A549 (cell line): ENCODE data around the gene SASH1. TPM values are rescaled to one million over a fixed set of nuclear protein-coding genes. Genes with fewer than 3 reads are reported as not detected.

Source experiments
- ATAC-seq, 2 experiments: fragments of 200-7000 bp in 1 of 2; fragments of >200 bp in 1 of 2; cut with Nextera tagmentation in 1 of 2; cut with Tn5 transposase in 1 of 2; 3 replicates each; pipeline versions ENCODE4 v1.8.0 to v1.9.1; 2018 to 2020; ENCODE audit warnings: mild to moderate bottlenecking in 1 of 2, moderate library complexity in 1 of 2
- CTCF ChIA-PET: fragments of 300-600 bp; sonication (Branson Sonifier 250); formaldehyde crosslinking; extraction: SDS; loops from one replicate; lab custom pipeline; 2021; ENCODE audit warnings: antibody characterized with exemption, inconsistent platforms; lab: Yijun Ruan, JAX
- POLR2A ChIA-PET: fragments of 350-600 bp; formaldehyde crosslinking; extraction: SDS; loops from one replicate; lab custom pipeline; 2021; ENCODE audit warnings: antibody characterized with exemption, inconsistent platforms; lab: Yijun Ruan, JAX
- DNase-seq, 2 experiments: peaks; one replicate each; pipeline versions ENCODE4 v3.0.0 to v3.0.0-alpha.2; 2011 to 2016; ENCODE audit warnings: low read depth in 1 of 2, low spot score in 1 of 2
- FAIRE-seq: peaks from 2 replicates; lab custom pipeline; 2011; peaks lifted over from hg19 to GRCh38; lab: Jason Lieb, UNC
- H3K27ac ChIP-seq, 2 experiments: fragments of >200 bp; sonication (Bioruptor Twin); formaldehyde crosslinking; 3 replicates each; pipeline ENCODE4 v1.5.1; 2016 to 2017
- H3K4me1 ChIP-seq: fragments of >200 bp; sonication (Bioruptor Twin); formaldehyde crosslinking; 3 replicates; pipeline ENCODE4 v1.6.1; 2016
- H3K4me2 ChIP-seq: fragments of >200 bp; sonication (Bioruptor Twin); formaldehyde crosslinking; 3 replicates; pipeline ENCODE4 v1.6.1; 2016
- H3K4me3 ChIP-seq: fragments of >200 bp; sonication (Bioruptor Twin); formaldehyde crosslinking; 3 replicates; pipeline ENCODE4 v1.5.1; 2016
- H3K9me3 ChIP-seq: fragments of >200 bp; sonication (Bioruptor Twin); formaldehyde crosslinking; 3 replicates; pipeline ENCODE4 v1.6.1; 2016
- CHD4 ChIP-seq: fragments of 200-600 bp; sonication (generic); IDR thresholded peaks from 2 replicates; pipeline ENCODE4 v1.6.1; 2016; ENCODE audit warnings: antibody characterized with exemption, mild to moderate bottlenecking, borderline replicate concordance
- EHMT2 ChIP-seq: fragments of 200-600 bp; sonication (generic); IDR thresholded peaks from 2 replicates; pipeline ENCODE4 v1.6.1; 2016; ENCODE audit warnings: antibody characterized with exemption, low read depth, mild to moderate bottlenecking, moderate library complexity
- ELK1 ChIP-seq: fragments of 150-350 bp; IDR thresholded peaks from 2 replicates; pipeline ENCODE4 v1.6.1; 2014; ENCODE audit warnings: low read depth, mild to moderate bottlenecking, low read length
- ESRRA ChIP-seq: fragments of 150-350 bp; IDR thresholded peaks from 2 replicates; pipeline ENCODE4 v1.6.1; 2014; ENCODE audit warnings: mild to moderate bottlenecking, low read length, borderline replicate concordance
- FOXS1 ChIP-seq: fragments of 250-450 bp; sonication (Bioruptor Pico); IDR thresholded peaks from 2 replicates; pipeline ENCODE4 v1.5.0; 2020; ENCODE audit warnings: mild to moderate bottlenecking, moderate library complexity
- HDAC2 ChIP-seq: fragments of 200-600 bp; sonication (generic); IDR thresholded peaks from 2 replicates; pipeline ENCODE4 v1.6.1; 2016
- HES2 ChIP-seq: fragments of >200 bp; sonication (Bioruptor Twin); formaldehyde crosslinking; IDR thresholded peaks from 2 replicates; pipeline ENCODE4 v1.6.1; 2016
- HEYL ChIP-seq: fragments of 250-450 bp; sonication (Bioruptor Pico); IDR thresholded peaks from 2 replicates; pipeline ENCODE4 v1.8.0; 2021; ENCODE audit warnings: mild to moderate bottlenecking, moderate library complexity
- HOXB13 ChIP-seq: fragments of 250-450 bp; sonication (Bioruptor Pico); IDR thresholded peaks from 2 replicates; pipeline ENCODE4 v1.5.0; 2020; ENCODE audit warnings: low read depth, mild to moderate bottlenecking, moderate library complexity
- JUNB ChIP-seq: fragments of >200 bp; sonication (Bioruptor Twin); formaldehyde crosslinking; IDR thresholded peaks from 2 replicates; pipeline ENCODE4 v1.6.1; 2016
- KDM1A ChIP-seq: fragments of 200-600 bp; sonication (generic); IDR thresholded peaks from 2 replicates; pipeline ENCODE4 v1.6.1; 2016; ENCODE audit warnings: low read depth, mild to moderate bottlenecking
- NPAS2 ChIP-seq: fragments of 250-450 bp; sonication (Bioruptor Pico); IDR thresholded peaks from 2 replicates; pipeline ENCODE4 v1.8.0; 2022; ENCODE audit warnings: mild to moderate bottlenecking, moderate library complexity, borderline replicate concordance
- RAD21 ChIP-seq, 2 experiments: fragments of >200 bp in 1 of 2; sonication (Bioruptor Twin) in 1 of 2; formaldehyde crosslinking in 1 of 2; IDR thresholded peaks in 1 of 2; conservative IDR thresholded peaks in 1 of 2; 2 replicates in 1 of 2; 3 replicates in 1 of 2; pipeline ENCODE4 v1.6.1; 2012 to 2018; ENCODE audit warnings: inconsistent platforms in 1 of 2
- RARB ChIP-seq: fragments of 250-450 bp; sonication (Bioruptor Pico); IDR thresholded peaks from 2 replicates; pipeline ENCODE4 v1.8.0; 2021; ENCODE audit warnings: mild to moderate bottlenecking, moderate library complexity
- SREBF2 ChIP-seq: fragments of 450-650 bp; IDR thresholded peaks from 2 replicates; pipeline ENCODE4 v1.6.1; 2014; ENCODE audit warnings: mild to moderate bottlenecking, moderate library complexity
- TP53 ChIP-seq: fragments of 250-450 bp; sonication (Bioruptor Pico); IDR thresholded peaks from 2 replicates; pipeline ENCODE4 v1.5.0; 2021; ENCODE audit warnings: mild to moderate bottlenecking, moderate library complexity
- WGBS: methylation state at CpG from one replicate; pipeline ENCODE4 v1.1.6; 2017; ENCODE audit errors: missing lambda C conversion rate; 5-methylcytosine and 5-hydroxymethylcytosine counted together
- polyA plus RNA-seq, 4 experiments: library from polyadenylated mRNA; depleted of rRNA in 3 of 4; stranded (reverse); fragments of >200 nt; fragmentation: RNase III in 1 of 4; extraction: RNeasy Plus Mini Kit Qiagen cat#74134 plus additional on column Dnase treatment in 1 of 4; gene quantifications; 2 replicates in 3 of 4; 3 replicates in 1 of 4; pipeline ENCODE4 v1.2.3, GENCODE V29; 2011 to 2017

Gene SASH1
- polyA plus RNA-seq, 2 of the 4 experiments (the other 2 are of a cell fraction), result 2.5 to 3.0 TPM

GRCh38 chr6:148364056-148364824 is 21.6 kb downstream of the SASH1 start:
- Histone ChIP-seq H3K4me1 (no peaks in the 10 kb centered on the region), H3K9me3 (no peaks in the 10 kb centered on the region), H3K4me3 (no peak overlapping the region), H3K4me2 (no peak overlapping the region), H3K27ac (no peak overlapping the region)
- TF ChIP-seq ESRRA (no peak), SREBF2 (no peak)
- POLR2A ChIA-PET, result no interaction called here
- ATAC-seq, result no peak
- WGBS, result 68% methylated on average over 11 of the region's 11 CpGs
- CTCF ChIA-PET, result no interaction called here
- DNase-seq, result no peak
- FAIRE-seq, result no peak

DNA sequence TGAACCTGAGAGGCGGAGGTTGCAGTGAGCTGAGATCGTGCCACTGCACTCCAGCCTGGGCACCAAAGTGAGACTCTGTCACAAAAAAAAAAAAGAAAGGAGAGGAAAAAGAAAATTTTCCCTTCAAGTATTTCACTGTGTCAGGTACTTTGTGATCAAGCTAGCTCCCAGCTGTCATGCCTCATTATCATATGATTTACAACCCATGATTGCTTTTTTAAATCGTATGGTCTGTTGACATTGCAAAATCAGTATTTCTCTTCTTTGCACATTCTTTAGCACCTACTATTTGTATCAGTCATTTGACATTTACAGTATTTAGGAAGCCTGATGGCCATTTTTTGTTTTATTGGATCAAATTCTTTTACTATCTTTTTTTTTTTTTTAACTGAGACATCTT is 22.4 kb downstream of the SASH1 start:
- no peaks in the 10 kb centered on the region for H3K4me1 ChIP-seq
- TF ChIP-seq FOXS1 (CRISPR knock-in tag), result no peak
- no peak for TF ChIP-seq NPAS2 (CRISPR knock-in tag)
- no peak for TF ChIP-seq EHMT2
- no peak for TF ChIP-seq HDAC2
- no peak for TF ChIP-seq JUNB
- no peak overlapping the region for H3K27ac ChIP-seq
- POLR2A ChIA-PET, result no interaction called here
- WGBS, result 84% methylated on average over 3 of the region's 3 CpGs
- CTCF ChIA-PET, result no interaction called here
- no peaks in the 10 kb centered on the region for H3K9me3 ChIP-seq
- H3K4me3 ChIP-seq, result no peak overlapping the region
- no peak overlapping the region for H3K4me2 ChIP-seq
- ATAC-seq (no peak), DNase-seq (no peak), FAIRE-seq (no peak)

GRCh38 chr6:148367411-148368024 is 24.9 kb downstream of the SASH1 start:
- 89% methylated on average over 11 of the region's 11 CpGs for WGBS
- no peak overlapping the region for H3K4me2 ChIP-seq
- no peak overlapping the region for H3K4me3 ChIP-seq
- ATAC-seq (no peak), FAIRE-seq (no peak), DNase-seq (no peak)
- no peaks in the 10 kb centered on the region for H3K9me3 ChIP-seq
- CTCF ChIA-PET, result interaction anchor here (0.6 kb wide), 1 partner anchor 12 kb away, joined by 3 read pairs; no protein-coding TSS in a partner anchor
- POLR2A ChIA-PET, result no interaction called here
- H3K4me1 ChIP-seq, result no peaks in the 10 kb centered on the region
- TF ChIP-seq RAD21 (conservative IDR thresholded peaks at IDR 0.05 in 1 of 2, IDR thresholded peaks at IDR 0.05 in 1 of 2), result no peak
- no peak for TF ChIP-seq KDM1A
- no peak for TF ChIP-seq TP53 (CRISPR knock-in tag)
- TF ChIP-seq SREBF2, result no peak
- TF ChIP-seq HOXB13, result no peak
- TF ChIP-seq RARB, result no peak
- TF ChIP-seq CHD4, result no peak
- no peak for TF ChIP-seq HEYL (CRISPR knock-in tag)
- TF ChIP-seq HES2, result no peak
- no peak overlapping the region for H3K27ac ChIP-seq

DNA sequence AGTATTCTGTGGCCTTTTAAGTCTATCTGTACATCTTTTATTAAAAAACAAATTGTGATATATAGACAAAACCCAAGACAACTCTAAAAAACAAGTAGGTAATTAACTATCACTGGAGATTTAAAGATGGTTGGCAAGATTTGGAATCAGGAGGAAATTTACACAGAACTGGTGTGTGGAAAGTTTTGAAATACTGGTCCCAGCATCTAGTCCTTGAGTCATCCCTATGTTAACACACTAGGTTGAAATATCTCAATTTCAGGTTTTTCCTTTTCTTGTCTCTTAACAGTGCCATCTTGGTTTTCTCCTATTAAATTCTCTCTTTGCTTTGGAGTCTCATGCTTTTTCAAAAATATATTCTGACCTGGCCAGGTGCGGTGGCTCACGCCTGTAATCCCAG is 27.5 kb downstream of the SASH1 start:
- FAIRE-seq (no peak), ATAC-seq (no peak), DNase-seq (no peak)
- POLR2A ChIA-PET, result no interaction called here
- no peak overlapping the region for H3K27ac ChIP-seq
- CTCF ChIA-PET, result no interaction called here
- no peaks in the 10 kb centered on the region for H3K4me1 ChIP-seq
- no peaks in the 10 kb centered on the region for H3K9me3 ChIP-seq
- H3K4me2 ChIP-seq, result no peak overlapping the region
- 84% methylated on average over 2 of the region's 2 CpGs for WGBS
- TF ChIP-seq ELK1 (no peak), HES2 (no peak), KDM1A (no peak), CHD4 (no peak)
- no peak overlapping the region for H3K4me3 ChIP-seq
